Prostate gland (tissue), 2 donors: ENCODE measurements around the gene PLBD2. TPM values are rescaled to one million over a fixed set of nuclear protein-coding genes. Genes with fewer than 3 reads are reported as not detected.

ENCODE experiments used
- DNase-seq: peaks from one replicate; pipeline ENCODE4 v3.0.0-alpha.2; 2019; ENCODE audit warnings: low spot score
- H3K27ac ChIP-seq, 2 donors: fragments of 200-600 bp; sonication (generic); 2 replicates each; pipeline ENCODE4 v1.5.1; 2017 to 2019
- H3K27me3 ChIP-seq: fragments of 200-600 bp; sonication (generic); replicated peaks from 2 replicates; pipeline ENCODE4 v1.5.1; 2019; ENCODE audit not compliant: insufficient read depth
- H3K36me3 ChIP-seq, 2 donors: fragments of 200-600 bp; sonication (generic); 1 replicate in 1 of 2; 2 replicates in 1 of 2; pipeline versions ENCODE4 v1.5.1 to v1.8.1; 2017 to 2019
- H3K4me1 ChIP-seq: fragments of 200-600 bp; sonication (generic); replicated peaks from 2 replicates; pipeline ENCODE4 v1.5.1; 2019
- H3K4me3 ChIP-seq, 2 donors: fragments of 200-600 bp; sonication (generic); 2 replicates each; pipeline ENCODE4 v1.5.1; 2017 to 2019
- H3K9me3 ChIP-seq: fragments of 200-600 bp; sonication (generic); 2 replicates; pipeline ENCODE4 v1.5.1; 2017
- POLR2A ChIP-seq: fragments of 450-650 bp; IDR thresholded peaks from one replicate; pipeline ENCODE4 v1.6.1; 2016; ENCODE audit warnings: antibody characterized with exemption, mild to moderate bottlenecking
- POLR2AphosphoS5 ChIP-seq: sonication (generic); formaldehyde crosslinking; IDR thresholded peaks from one replicate; pipeline ENCODE4 v1.6.1; 2017; ENCODE audit warnings: antibody characterized with exemption
- WGBS: methylation state at CpG from one replicate; pipeline ENCODE4 v1.1.5; 2018; 5-methylcytosine and 5-hydroxymethylcytosine counted together
- intact Hi-C: fragments of 100-400 bp; cut with DNase I; formaldehyde crosslinking; loops from one replicate; pipeline ENCODE4 v1.14.2; 2022
- total RNA-seq, 2 donors: library from RNA; depleted of rRNA; stranded (reverse); fragments of >200 nt; gene quantifications; one replicate each; pipeline ENCODE4 v1.1.0, GENCODE V29; 2016
- TF ChIP-seq, protein P1 (sequence below), 4 experiments: fragments of 200-600 bp in 2 of 4; fragments of 450-650 bp in 2 of 4; sonication (generic) in 2 of 4; IDR thresholded peaks; 1 replicate in 3 of 4; 2 replicates in 1 of 4; pipeline ENCODE4 v1.5.1; 2016 to 2019; ENCODE audit warnings: antibody characterized with exemption in 4 of 4, mild to moderate bottlenecking in 2 of 4, moderate library complexity in 2 of 4

PLBD2 gene
- total RNA-seq, 2 donors from 2014 or later: 48.2 to 114 TPM

- 66% methylated on average over 4 of the region's 5 CpGs for WGBS
These were observed 36.7 kb downstream of the PLBD2 start for GRCh38 chr12:113395119-113395518.

GRCh38 chr12:113396200-113396599, 37.8 kb downstream of the PLBD2 start:
- no peaks in the 10 kb centered on the region for H3K27me3 ChIP-seq
- no peak overlapping the region for H3K4me3 ChIP-seq
- no peak overlapping the region for H3K27ac ChIP-seq
- no peaks in the 10 kb centered on the region for H3K36me3 ChIP-seq
- TF ChIP-seq POLR2A (no peak), POLR2AphosphoS5 (no peak)
- TF ChIP-seq, protein P1, sequence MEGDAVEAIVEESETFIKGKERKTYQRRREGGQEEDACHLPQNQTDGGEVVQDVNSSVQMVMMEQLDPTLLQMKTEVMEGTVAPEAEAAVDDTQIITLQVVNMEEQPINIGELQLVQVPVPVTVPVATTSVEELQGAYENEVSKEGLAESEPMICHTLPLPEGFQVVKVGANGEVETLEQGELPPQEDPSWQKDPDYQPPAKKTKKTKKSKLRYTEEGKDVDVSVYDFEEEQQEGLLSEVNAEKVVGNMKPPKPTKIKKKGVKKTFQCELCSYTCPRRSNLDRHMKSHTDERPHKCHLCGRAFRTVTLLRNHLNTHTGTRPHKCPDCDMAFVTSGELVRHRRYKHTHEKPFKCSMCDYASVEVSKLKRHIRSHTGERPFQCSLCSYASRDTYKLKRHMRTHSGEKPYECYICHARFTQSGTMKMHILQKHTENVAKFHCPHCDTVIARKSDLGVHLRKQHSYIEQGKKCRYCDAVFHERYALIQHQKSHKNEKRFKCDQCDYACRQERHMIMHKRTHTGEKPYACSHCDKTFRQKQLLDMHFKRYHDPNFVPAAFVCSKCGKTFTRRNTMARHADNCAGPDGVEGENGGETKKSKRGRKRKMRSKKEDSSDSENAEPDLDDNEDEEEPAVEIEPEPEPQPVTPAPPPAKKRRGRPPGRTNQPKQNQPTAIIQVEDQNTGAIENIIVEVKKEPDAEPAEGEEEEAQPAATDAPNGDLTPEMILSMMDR (IDR thresholded peaks at IDR 0.05): no peak
- no peaks in the 10 kb centered on the region for H3K4me1 ChIP-seq
- DNase-seq: no peak
- no peaks in the 10 kb centered on the region for H3K9me3 ChIP-seq
- intact Hi-C loops: no loop called here

More at GRCh38 chr12:113395119-113395518, 36.7 kb downstream of the PLBD2 start:
- no peak overlapping the region for H3K4me3 ChIP-seq
- DNase-seq: no peak
- intact Hi-C loops: no loop called here
- no peaks in the 10 kb centered on the region for H3K36me3 ChIP-seq
- TF ChIP-seq, protein P1 (IDR thresholded peaks at IDR 0.05): no peak
- TF ChIP-seq POLR2A (no peak), POLR2AphosphoS5 (no peak)
- no peaks in the 10 kb centered on the region for H3K4me1 ChIP-seq
- H3K27me3 ChIP-seq: no peaks in the 10 kb centered on the region
- no peak overlapping the region for H3K27ac ChIP-seq
- H3K9me3 ChIP-seq: no peaks in the 10 kb centered on the region

DNA sequence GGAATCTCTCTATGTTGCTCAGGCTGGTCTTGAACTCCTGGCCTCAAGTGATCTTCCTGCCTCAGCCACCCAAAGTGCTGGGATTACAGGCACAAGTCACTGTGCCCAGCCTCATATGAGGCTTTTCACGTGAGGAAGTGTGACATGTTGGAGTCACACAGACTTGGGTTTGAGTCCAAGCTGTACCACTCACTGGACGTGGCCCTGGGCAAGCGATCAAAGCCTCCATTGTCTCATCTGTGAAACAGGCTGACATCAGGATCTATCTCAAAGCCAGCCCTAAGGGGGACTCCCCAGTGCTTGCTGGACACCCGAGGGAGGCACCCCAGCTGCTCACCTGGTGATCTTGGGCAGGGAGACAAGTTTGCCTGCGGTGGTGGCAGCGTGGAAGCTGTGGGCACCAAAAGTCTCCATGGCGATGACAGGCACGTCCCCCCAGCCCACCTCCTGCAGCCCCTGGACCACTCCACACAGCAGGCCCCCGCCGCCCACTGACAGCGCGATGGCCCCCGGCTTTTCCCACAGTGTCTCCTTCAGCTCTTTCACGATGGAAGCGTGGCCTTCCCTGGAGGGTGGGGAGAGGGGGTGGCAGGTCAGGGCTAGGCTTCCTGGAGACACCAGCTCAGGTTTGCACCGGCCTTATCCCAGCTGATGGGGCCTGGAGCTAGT, 38.6 kb downstream of the PLBD2 start:
- Histone ChIP-seq H3K9me3 (no peaks in the 10 kb centered on the region), H3K27ac (no peak overlapping the region), H3K4me3 (no peak overlapping the region), H3K27me3 (no peaks in the 10 kb centered on the region), H3K36me3 (no peaks in the 10 kb centered on the region), H3K4me1 (no peaks in the 10 kb centered on the region)
- WGBS: 53% methylated on average over 16 of the region's 16 CpGs
- intact Hi-C loops: no loop called here
- DNase-seq: no peak
- no peak for TF ChIP-seq POLR2A
- TF ChIP-seq, protein P1 (IDR thresholded peaks at IDR 0.05): no peak
- no peak for TF ChIP-seq POLR2AphosphoS5

DNA sequence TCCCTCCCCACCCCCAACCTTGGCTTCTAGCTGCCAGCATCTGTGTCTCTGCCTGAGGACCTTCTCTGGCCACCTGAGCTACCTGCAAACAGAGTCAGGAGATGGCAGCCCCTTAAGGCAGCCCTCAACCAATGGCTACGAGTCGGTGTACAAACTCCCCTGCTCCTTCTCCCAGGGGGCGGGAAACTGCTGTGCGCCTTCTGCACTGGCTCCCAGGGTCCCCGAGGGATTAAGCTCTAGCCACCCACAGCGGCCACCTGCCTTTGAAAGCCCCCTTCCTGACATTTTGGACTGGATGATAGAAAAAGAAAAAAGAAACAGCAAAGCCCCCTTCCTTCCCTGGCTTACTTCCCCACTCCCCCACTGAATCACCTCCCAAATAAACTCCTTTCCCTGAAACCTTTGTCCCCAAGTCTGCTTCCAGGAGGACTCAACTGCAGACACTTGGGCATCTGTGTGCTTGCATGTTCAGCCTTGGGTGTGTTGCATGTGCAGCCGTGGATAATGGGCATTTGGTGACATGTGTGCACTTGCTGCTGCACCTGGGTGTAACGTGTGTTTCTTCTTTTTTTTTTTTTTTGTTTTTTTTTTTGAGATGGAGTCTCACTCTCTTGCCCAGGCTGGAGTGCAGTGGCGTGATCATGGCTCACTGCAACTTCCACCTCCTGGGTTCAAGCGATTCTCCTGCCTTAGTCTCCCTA, 39.3 kb downstream of the PLBD2 start:
- Histone ChIP-seq H3K4me3 (no peak overlapping the region), H3K4me1 (no peaks in the 10 kb centered on the region), H3K27me3 (no peaks in the 10 kb centered on the region), H3K27ac (no peak overlapping the region), H3K9me3 (no peaks in the 10 kb centered on the region), H3K36me3 (no peaks in the 10 kb centered on the region)
- intact Hi-C loops: no loop called here
- WGBS: 47% methylated on average over 10 of the region's 10 CpGs
- TF ChIP-seq, protein P1 (IDR thresholded peaks at IDR 0.05): no peak
- TF ChIP-seq POLR2AphosphoS5 (no peak), POLR2A (no peak)
- DNase-seq: no peak
